KMS-11 (cell line): ENCODE data around the gene SLC18A3.
A peak's percentile ranks its signal among the peaks of the same experiment; 100 is the strongest.

ENCODE experiments used
- H2AFZ ChIP-seq: fragments of 200-600 bp; sonication (generic); 2 replicates; pipeline ENCODE4 v1.6.1; 2016; ENCODE audit warnings: antibody characterized with exemption, mixed run types, low read depth
- H3K27ac ChIP-seq: fragments of 200-600 bp; sonication (generic); 2 replicates; pipeline ENCODE4 v1.6.1; 2016; ENCODE audit warnings: mild to moderate bottlenecking, mixed run types
- H3K27me3 ChIP-seq: fragments of 200-600 bp; sonication (generic); 2 replicates; pipeline ENCODE4 v1.6.1; 2017; ENCODE audit warnings: mild to moderate bottlenecking, low read depth, mixed run types, moderate library complexity; ENCODE audit not compliant: insufficient read depth
- H3K36me3 ChIP-seq: fragments of 200-600 bp; sonication (generic); 2 replicates; pipeline ENCODE4 v1.6.1; 2017; ENCODE audit warnings: mild to moderate bottlenecking, mixed run types; ENCODE audit not compliant: insufficient read depth
- H3K4me1 ChIP-seq: fragments of 200-600 bp; sonication (generic); 2 replicates; pipeline ENCODE4 v1.6.1; 2016; ENCODE audit warnings: mild to moderate bottlenecking, low read depth, mixed run types; ENCODE audit not compliant: poor library complexity, severe bottlenecking
- H3K4me2 ChIP-seq: fragments of 200-600 bp; sonication (generic); 2 replicates; pipeline ENCODE4 v1.7.0; 2016; ENCODE audit warnings: mild to moderate bottlenecking, mixed run types
- H3K4me3 ChIP-seq: fragments of 200-600 bp; sonication (generic); IDR thresholded peaks from 2 replicates; pipeline ENCODE4 v1.6.1; 2017; ENCODE audit warnings: low read depth, low read length, mixed read lengths; ENCODE audit not compliant: insufficient read depth
- H3K79me2 ChIP-seq: fragments of 200-600 bp; sonication (generic); 2 replicates; pipeline ENCODE4 v1.6.1; 2016; ENCODE audit warnings: low read depth, mixed run types; ENCODE audit not compliant: insufficient read depth
- H3K9ac ChIP-seq: fragments of 200-600 bp; sonication (generic); 2 replicates; pipeline ENCODE4 v1.6.1; 2016; ENCODE audit warnings: mild to moderate bottlenecking, mixed run types
- H4K20me1 ChIP-seq: fragments of 200-600 bp; sonication (generic); 2 replicates; pipeline ENCODE4 v1.6.1; 2016; ENCODE audit warnings: mild to moderate bottlenecking, mixed run types; ENCODE audit not compliant: insufficient read depth
- CTCF ChIP-seq: fragments of 200-600 bp; sonication (generic); conservative IDR thresholded peaks from 2 replicates; pipeline ENCODE4 v1.6.1; 2017; ENCODE audit warnings: low read depth, mild to moderate bottlenecking, antibody characterized with exemption, low read length, moderate library complexity, mixed read lengths

SLC18A3 gene

GRCh38 chr10:49579621-49580020, 30.5 kb upstream of the SLC18A3 start:
- no peaks in the 10 kb centered on the region for H3K4me1 ChIP-seq
- no peaks in the 10 kb centered on the region for H4K20me1 ChIP-seq
- no peak overlapping the region for H2AFZ ChIP-seq
- H3K4me2 ChIP-seq: no peak overlapping the region
- no peak overlapping the region for H3K9ac ChIP-seq
- H3K27me3 ChIP-seq: no peaks in the 10 kb centered on the region
- no peak overlapping the region for H3K4me3 ChIP-seq
- no peaks in the 10 kb centered on the region for H3K36me3 ChIP-seq
- TF ChIP-seq CTCF: no peak
- no peaks in the 10 kb centered on the region for H3K79me2 ChIP-seq
- no peak overlapping the region for H3K27ac ChIP-seq

GRCh38 chr10:49585387-49585786, 24.7 kb upstream of the SLC18A3 start:
- H3K4me3 ChIP-seq: no peak overlapping the region
- H3K9ac ChIP-seq: no peak overlapping the region
- H3K27me3 ChIP-seq: no peaks in the 10 kb centered on the region
- H3K4me1 ChIP-seq: no peaks in the 10 kb centered on the region
- no peaks in the 10 kb centered on the region for H3K79me2 ChIP-seq
- no peaks in the 10 kb centered on the region for H3K36me3 ChIP-seq
- no peak overlapping the region for H3K4me2 ChIP-seq
- TF ChIP-seq CTCF: no peak
- H2AFZ ChIP-seq: no peak overlapping the region
- H3K27ac ChIP-seq: no peak overlapping the region
- H4K20me1 ChIP-seq: no peaks in the 10 kb centered on the region

DNA sequence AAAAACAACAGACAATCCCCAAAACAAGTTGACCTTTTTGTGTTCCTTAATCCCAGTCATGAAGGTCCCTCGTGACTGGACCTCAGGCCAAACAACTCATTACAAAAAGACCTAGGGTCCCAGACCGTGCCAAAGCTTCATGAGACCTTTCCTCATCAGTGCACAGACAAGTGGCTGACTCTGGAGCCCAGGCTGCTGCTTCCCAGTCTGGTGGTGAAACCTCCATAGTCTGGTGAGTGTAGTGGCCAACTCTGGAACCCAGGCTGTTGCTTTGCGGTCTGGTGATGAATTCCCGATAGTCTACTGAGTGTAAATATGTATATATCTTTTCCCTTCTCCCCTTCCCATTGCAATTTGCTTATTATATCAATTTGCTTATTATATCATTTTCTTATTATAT, 22.1 kb upstream of the SLC18A3 start:
- Histone ChIP-seq H3K36me3 (no peaks in the 10 kb centered on the region), H3K4me1 (no peaks in the 10 kb centered on the region), H3K27ac (no peak overlapping the region), H3K9ac (no peak overlapping the region), H4K20me1 (no peaks in the 10 kb centered on the region), H3K4me2 (no peak overlapping the region), H2AFZ (no peak overlapping the region), H3K4me3 (no peak overlapping the region), H3K79me2 (no peaks in the 10 kb centered on the region), H3K27me3 (no peaks in the 10 kb centered on the region)
- no peak for TF ChIP-seq CTCF

DNA sequence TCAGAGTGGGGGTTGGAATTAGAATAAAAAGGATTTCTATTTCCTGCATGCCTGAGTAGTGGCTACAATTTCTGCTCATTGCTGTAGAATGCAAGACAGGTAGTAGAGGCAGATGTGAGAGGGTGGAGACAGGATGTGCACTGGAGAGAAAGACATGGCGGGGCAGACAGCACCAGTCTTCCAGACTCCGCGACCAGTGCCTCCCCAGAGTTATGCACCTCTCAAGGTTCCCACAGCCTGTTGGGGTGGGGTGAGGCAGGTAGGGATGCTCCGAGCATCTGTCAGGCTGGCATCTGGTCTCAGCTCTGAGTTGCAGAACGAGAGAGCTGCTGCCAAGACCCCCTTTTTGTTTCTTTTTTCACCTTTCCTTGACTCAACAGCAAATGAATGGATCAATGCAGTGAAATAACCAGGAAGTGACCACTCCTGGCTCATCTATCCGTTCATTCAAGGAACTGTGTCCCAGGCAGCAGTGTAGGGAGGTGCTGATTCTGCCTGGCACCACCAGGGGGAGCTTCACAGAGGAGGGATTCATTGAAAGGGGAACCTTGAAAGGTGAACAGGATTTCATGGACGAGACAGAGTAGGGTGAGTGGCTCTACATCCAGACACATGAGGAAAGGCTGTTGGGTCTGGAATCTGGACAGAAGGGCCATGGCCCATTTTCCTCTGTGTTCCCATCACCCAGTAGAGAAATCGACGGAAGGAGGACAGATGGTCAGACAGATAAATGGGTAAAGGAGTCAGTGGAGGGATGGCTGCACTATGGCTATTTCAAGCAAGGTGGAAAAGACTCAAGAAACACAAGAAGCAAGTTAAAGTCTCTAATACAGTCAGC, 17.2 kb upstream of the SLC18A3 start:
- TF ChIP-seq CTCF: peak; percentile 89
- Histone ChIP-seq H3K4me3 (no peak overlapping the region), H3K36me3 (no peaks in the 10 kb centered on the region), H3K27ac (no peak overlapping the region), H3K4me1 (no peaks in the 10 kb centered on the region), H2AFZ (peak overlapping the region; percentile 20; the same call in 1 of the 2 replicates), H3K4me2 (0 out of 2 replicates have a peak overlapping the region, but pooled peaks have one; percentile 22), H4K20me1 (no peaks in the 10 kb centered on the region), H3K9ac (no peak overlapping the region), H3K27me3 (no peaks in the 10 kb centered on the region), H3K79me2 (no peaks in the 10 kb centered on the region)
